SK-N-SH (cell line): Measurements from ENCODE around the gene TP53BP2. TPM values are rescaled to one million over a fixed set of nuclear protein-coding genes. Genes with fewer than 3 reads are reported as not detected.
A peak's percentile ranks its signal among the peaks of the same experiment; 100 is the strongest.

Source experiments
- CTCF ChIA-PET: fragments of 300-600, 350-600 bp; formaldehyde crosslinking; extraction: SDS; loops from one replicate; lab custom pipeline; 2021; lab: Yijun Ruan, JAX
- POLR2A ChIA-PET: fragments of 350-600 bp; sonication (Branson Sonifier 250); formaldehyde crosslinking; extraction: SDS; loops from one replicate; lab custom pipeline; 2020; ENCODE audit warnings: antibody characterized with exemption, inconsistent platforms; lab: Yijun Ruan, JAX
- DNase-seq: peaks from one replicate; pipeline ENCODE4 v3.0.0; 2012
- H2AFZ ChIP-seq: fragments of 200-600 bp; sonication (generic); 2 replicates; pipeline ENCODE4 v1.8.1; 2016; ENCODE audit warnings: antibody characterized with exemption, mild to moderate bottlenecking, low read depth
- H3F3A ChIP-seq: fragments of 200-600 bp; sonication (generic); replicated peaks from 2 replicates; pipeline ENCODE3; 2016; ENCODE audit warnings: antibody characterized with exemption, mild to moderate bottlenecking; ENCODE audit not compliant: insufficient read depth
- H3K27ac ChIP-seq, 2 experiments: fragments of 200-500 bp in 1 of 2; fragments of 200-600 bp in 1 of 2; sonication (Bioruptor generic) in 1 of 2; sonication (generic), shearing (Covaris generic) in 1 of 2; 2 replicates each; pipeline versions ENCODE4 v1.5.1 to v1.6.1; 2014 to 2016; ENCODE audit warnings: low read depth in 2 of 2, inconsistent platforms in 1 of 2, low read length in 1 of 2, mild to moderate bottlenecking in 1 of 2, mixed read lengths in 1 of 2
- H3K27me3 ChIP-seq: fragments of 200-600 bp; sonication (generic), shearing (Covaris generic); 2 replicates; pipeline ENCODE4 v1.6.1; 2016; ENCODE audit warnings: mixed run types; ENCODE audit not compliant: insufficient read depth
- H3K36me3 ChIP-seq, 2 experiments: fragments of 200-500 bp in 1 of 2; fragments of 200-600 bp in 1 of 2; sonication (Bioruptor generic) in 1 of 2; sonication (generic) in 1 of 2; replicated peaks in 1 of 2; 2 replicates each; pipeline versions ENCODE3 to v1.5.1; 2014 to 2016; ENCODE audit warnings: low read length in 1 of 2, mild to moderate bottlenecking in 1 of 2; ENCODE audit not compliant: insufficient read depth in 2 of 2, control insufficient read depth in 1 of 2
- H3K4me1 ChIP-seq, 2 experiments: fragments of 200-500 bp in 1 of 2; fragments of 200-600 bp in 1 of 2; sonication (Bioruptor generic) in 1 of 2; sonication (generic), shearing (Covaris generic) in 1 of 2; 2 replicates each; pipeline versions ENCODE4 v1.5.1 to v1.6.1; 2014 to 2016; ENCODE audit warnings: low read depth in 1 of 2, low read length in 1 of 2, mixed run types in 1 of 2; ENCODE audit not compliant: insufficient read depth in 2 of 2, control insufficient read depth in 1 of 2
- H3K4me2 ChIP-seq: fragments of 200-600 bp; sonication (generic), shearing (Covaris generic); 2 replicates; pipeline ENCODE4 v1.6.1; 2017; ENCODE audit warnings: mixed run types
- H3K4me3 ChIP-seq, 2 experiments: fragments of 200-500 bp in 1 of 2; fragments of 200-600 bp in 1 of 2; sonication (Bioruptor generic) in 1 of 2; sonication (generic), shearing (Covaris generic) in 1 of 2; 2 replicates each; pipeline versions ENCODE4 v1.5.1 to v1.8.1; 2014 to 2016; ENCODE audit warnings: low read depth in 2 of 2, inconsistent platforms in 1 of 2, low read length in 1 of 2, mild to moderate bottlenecking in 1 of 2, mixed read lengths in 1 of 2, moderate library complexity in 1 of 2
- H3K79me2 ChIP-seq: fragments of 200-600 bp; sonication (generic); 2 replicates; pipeline ENCODE4 v1.8.1; 2017; ENCODE audit warnings: mild to moderate bottlenecking; ENCODE audit not compliant: insufficient read depth
- H3K9ac ChIP-seq: fragments of 200-600 bp; sonication (generic); 2 replicates; pipeline ENCODE4 v1.6.1; 2017; ENCODE audit warnings: mixed run types
- H3K9me2 ChIP-seq: fragments of 200-600 bp; sonication (generic); 2 replicates; pipeline ENCODE4 v1.6.1; 2017; ENCODE audit warnings: mixed run types
- H3K9me3 ChIP-seq: fragments of 200-600 bp; sonication (generic); 2 replicates; pipeline ENCODE4 v1.6.1; 2017; ENCODE audit warnings: mixed run types, mild to moderate bottlenecking, moderate library complexity
- H4K20me1 ChIP-seq: fragments of 200-600 bp; sonication (generic); 2 replicates; pipeline ENCODE4 v1.6.1; 2017; ENCODE audit warnings: mild to moderate bottlenecking, mixed run types; ENCODE audit not compliant: insufficient read depth
- CHD2 ChIP-seq: fragments of 150-350 bp; IDR thresholded peaks from 2 replicates; pipeline ENCODE4 v1.6.1; 2018; ENCODE audit warnings: low read length; ENCODE audit not compliant: partially characterized antibody
- CTCF ChIP-seq: fragments of 200-600 bp; sonication (generic); IDR thresholded peaks from 2 replicates; pipeline ENCODE4 v1.6.1; 2017; ENCODE audit warnings: antibody characterized with exemption, mild to moderate bottlenecking, moderate library complexity
- ELF1 ChIP-seq: IDR thresholded peaks from 2 replicates; pipeline ENCODE4 v1.4.0; 2012
- EP300 ChIP-seq, 2 experiments: IDR thresholded peaks; 2 replicates each; pipeline versions ENCODE4 v1.4.0 to v1.6.1; 2012; ENCODE audit warnings: borderline replicate concordance in 1 of 2, low read depth in 1 of 2, low read length in 1 of 2
- EZH2phosphoT487 ChIP-seq: fragments of 200-600 bp; sonication (generic); IDR thresholded peaks from 2 replicates; pipeline ENCODE4 v1.6.1; 2017; ENCODE audit warnings: low read depth, mixed run types, mild to moderate bottlenecking, antibody characterized with exemption, moderate library complexity, borderline replicate concordance
- FOSL2 ChIP-seq: IDR thresholded peaks from 2 replicates; pipeline ENCODE4 v1.4.0; 2012; ENCODE audit warnings: low read depth, mild to moderate bottlenecking, moderate library complexity, borderline replicate concordance
- GABPA ChIP-seq: IDR thresholded peaks from 2 replicates; pipeline ENCODE4 v1.4.0; 2012; ENCODE audit warnings: low read depth, mild to moderate bottlenecking
- GATA2 ChIP-seq: sonication (generic); formaldehyde crosslinking; IDR thresholded peaks from 2 replicates; pipeline ENCODE4 v1.5.0; 2020; ENCODE audit warnings: mild to moderate bottlenecking, missing genetic modification reagents
- JUND ChIP-seq: IDR thresholded peaks from 2 replicates; pipeline ENCODE4 v1.4.0; 2012
- MEF2A ChIP-seq: IDR thresholded peaks from 2 replicates; pipeline ENCODE4 v1.4.0; 2012; ENCODE audit warnings: low read depth, borderline replicate concordance
- MXI1 ChIP-seq: IDR thresholded peaks from 2 replicates; pipeline ENCODE4 v1.6.1; 2012; ENCODE audit warnings: mild to moderate bottlenecking, low read depth, low read length, improper control_type of control experiment
- NFIC ChIP-seq: IDR thresholded peaks from 2 replicates; pipeline ENCODE4 v1.4.0; 2012; ENCODE audit warnings: borderline replicate concordance
- NRF1 ChIP-seq: IDR thresholded peaks from 2 replicates; pipeline ENCODE4 v1.6.1; 2012; ENCODE audit warnings: low read depth, mild to moderate bottlenecking, low read length
- PBX3 ChIP-seq: IDR thresholded peaks from 2 replicates; pipeline ENCODE4; 2012
- RCOR1 ChIP-seq: fragments of 150-350 bp; IDR thresholded peaks from 2 replicates; pipeline ENCODE4 v1.6.1; 2017; ENCODE audit warnings: antibody characterized with exemption, low read length
- RFX5 ChIP-seq: IDR thresholded peaks from 2 replicates; pipeline ENCODE4 v1.6.1; 2012; ENCODE audit warnings: mild to moderate bottlenecking, improper control_type of control experiment, low read length
- RXRA ChIP-seq: IDR thresholded peaks from 2 replicates; pipeline ENCODE4 v1.4.0; 2012; ENCODE audit warnings: low read depth, mild to moderate bottlenecking, borderline replicate concordance
- TCF12 ChIP-seq: IDR thresholded peaks from 2 replicates; pipeline ENCODE4 v1.4.0; 2012
- TEAD4 ChIP-seq: IDR thresholded peaks from 2 replicates; pipeline ENCODE4 v1.4.0; 2012; ENCODE audit warnings: mild to moderate bottlenecking, borderline replicate concordance; ENCODE audit not compliant: insufficient read depth
- WGBS: methylation state at CpG from one replicate; pipeline ENCODE4 v1.1.6; 2017; ENCODE audit warnings: low lambda C conversion rate; 5-methylcytosine and 5-hydroxymethylcytosine counted together
- polyA plus RNA-seq, 3 experiments: library from polyadenylated mRNA; depleted of rRNA; stranded (reverse); fragments of >200 nt; gene quantifications; 2 replicates each; pipeline ENCODE4 v1.2.3, GENCODE V29; 2012
- TF ChIP-seq, protein P1 (sequence below): fragments of 150-350 bp; IDR thresholded peaks from 2 replicates; pipeline ENCODE4 v1.6.1; 2016; ENCODE audit warnings: mild to moderate bottlenecking, low read depth, low read length
- TF ChIP-seq, protein P2 (sequence below): IDR thresholded peaks from 2 replicates; pipeline ENCODE4 v1.4.0; 2012; ENCODE audit warnings: low read depth

The TP53BP2 gene
- polyA plus RNA-seq, 1 of the 3 experiments (the other 2 are of a cell fraction) = 11.4 TPM

GRCh38 chr1:223732993-223733798 is 112.6 kb downstream of the TP53BP2 start (continued):
- TF ChIP-seq FOSL2 (no peak), MEF2A (no peak), TCF12 (0 out of 2 replicates have a peak, but pooled peaks have one; percentile 21), NFIC (peak; percentile 64; the same call in 1 of the 2 replicates), RFX5 (no peak), GABPA (no peak), PBX3 (peak; percentile 26; the same call in 1 of the 2 replicates), TEAD4 (no peak), ELF1 (no peak), CHD2 (no peak)
- TF ChIP-seq, all 33 proteins: peak for 3

DNA sequence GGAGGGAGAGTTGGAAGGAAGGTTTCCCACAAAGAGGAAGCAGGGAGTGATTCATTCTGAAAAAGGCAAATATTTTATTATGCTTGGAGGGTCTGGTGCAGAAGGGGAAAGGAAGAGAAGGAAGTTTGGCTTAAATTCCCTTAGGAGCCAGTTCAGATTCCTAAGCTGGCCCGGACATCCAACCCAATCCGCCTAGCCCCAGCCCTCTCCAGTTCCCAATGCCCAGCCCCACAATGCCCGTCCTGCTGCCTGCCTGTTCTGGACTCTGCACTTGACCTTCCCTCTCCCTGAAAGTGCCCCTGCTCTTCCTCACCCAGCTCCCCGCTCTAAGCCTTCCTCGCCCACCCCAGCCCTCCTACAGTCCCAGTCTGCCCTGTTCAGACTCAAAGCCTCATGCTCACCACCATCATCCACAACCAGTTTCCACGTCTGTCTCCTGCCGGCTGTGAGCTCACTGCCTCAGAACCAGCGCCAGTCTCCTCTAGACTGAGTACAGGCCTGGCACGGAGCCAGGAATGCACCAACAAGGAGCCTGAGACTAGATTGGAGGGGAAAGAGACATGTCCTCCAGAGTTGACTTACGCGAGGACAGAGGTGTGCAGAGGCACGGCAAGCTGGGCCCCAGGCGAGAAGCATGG is 114.5 kb downstream of the TP53BP2 start:
- peaks cover 45 to 49% of the 10 kb centered on the region in 2 experiments for H3K4me1 ChIP-seq
- no peak overlapping the region; a peak in 1 of 4 replicates for H3K4me3 ChIP-seq

More for the DNA sequence above, 114.5 kb downstream of the TP53BP2 start:
- H3K27ac ChIP-seq = peak overlapping the region; percentile 90 to 91
- no peaks in the 10 kb centered on the region for H3K27me3 ChIP-seq
- CTCF ChIA-PET = interaction anchor here (0.9 to 5.7 kb wide), 2 partner anchors 19 to 115 kb away, joined by 3 to 45 read pairs; partner anchors contain the start of gene TP53BP2
- H2AFZ ChIP-seq = no peak overlapping the region
- H4K20me1 ChIP-seq = peaks cover 39% of the 10 kb centered on the region
- POLR2A ChIA-PET = no interaction called here
- no peaks in the 10 kb centered on the region for H3K9me3 ChIP-seq
- peak overlapping the region; percentile 38 for H3K4me2 ChIP-seq
- TF ChIP-seq, protein P1, sequence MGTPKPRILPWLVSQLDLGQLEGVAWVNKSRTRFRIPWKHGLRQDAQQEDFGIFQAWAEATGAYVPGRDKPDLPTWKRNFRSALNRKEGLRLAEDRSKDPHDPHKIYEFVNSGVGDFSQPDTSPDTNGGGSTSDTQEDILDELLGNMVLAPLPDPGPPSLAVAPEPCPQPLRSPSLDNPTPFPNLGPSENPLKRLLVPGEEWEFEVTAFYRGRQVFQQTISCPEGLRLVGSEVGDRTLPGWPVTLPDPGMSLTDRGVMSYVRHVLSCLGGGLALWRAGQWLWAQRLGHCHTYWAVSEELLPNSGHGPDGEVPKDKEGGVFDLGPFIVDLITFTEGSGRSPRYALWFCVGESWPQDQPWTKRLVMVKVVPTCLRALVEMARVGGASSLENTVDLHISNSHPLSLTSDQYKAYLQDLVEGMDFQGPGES = no peak
- TF ChIP-seq NRF1 (no peak), GATA2 (no peak), RXRA (no peak), FOSL2 (peak; percentile 50; the same call in 1 of the 2 replicates), JUND (peak; percentile 15; the same call in 1 of the 2 replicates), EP300 (IDR thresholded peaks at IDR 0.05; ENCODE audit: borderline replicate concordance in 1 of 2, low read depth in 1 of 2, low read length in 1 of 2) (no peak), PBX3 (0 out of 2 replicates have a peak, but pooled peaks have one; percentile 7), CTCF (no peak), MXI1 (no peak), MEF2A (no peak), NFIC (peak; percentile 90), ELF1 (no peak), TCF12 (peak; percentile 7; the same call in 1 of the 2 replicates), RCOR1 (no peak), TEAD4 (no peak), GABPA (no peak), EZH2phosphoT487 (no peak)
- TF ChIP-seq, protein P2, sequence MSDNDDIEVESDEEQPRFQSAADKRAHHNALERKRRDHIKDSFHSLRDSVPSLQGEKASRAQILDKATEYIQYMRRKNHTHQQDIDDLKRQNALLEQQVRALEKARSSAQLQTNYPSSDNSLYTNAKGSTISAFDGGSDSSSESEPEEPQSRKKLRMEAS = 0 out of 2 replicates have a peak, but pooled peaks have one; percentile 23
- H3K9ac ChIP-seq = peak overlapping the region; percentile 51; the same call in 1 of the 2 replicates
- H3K36me3 ChIP-seq = peaks cover 18 to 24% of the 10 kb centered on the region in 2 experiments
- H3F3A ChIP-seq = peaks cover 27% of the 10 kb centered on the region
- H3K79me2 ChIP-seq = peaks cover 98% of the 10 kb centered on the region
- no peaks in the 10 kb centered on the region for H3K9me2 ChIP-seq
- 50% methylated on average over 11 of the region's 13 CpGs for WGBS
- no peak for DNase-seq
